Stimulated activated CD4-positive, alpha-beta T cell treated with anti-CD3 and anti-CD28 coated beads, Interleukin-1b, Interleukin-23, amount 100 ng/mL, for 48 hours (primary cell): ENCODE measurements around the gene CYP4A11.
"Not testable (repeated sequence)": the region's sequence is repeated elsewhere in the genome, so short reads cannot be mapped to it uniquely, and the experiment has no call there.

ENCODE experiments used
- DNase-seq: peaks from one replicate; pipeline ENCODE4 v3.0.0-alpha.2; 2020

CYP4A11 gene

GRCh38 chr1:46941135-46941694 lies at the start of gene CYP4A11:
TSS of gene CYP4A11 (minus strand) at chr1:46941476. CDS start at chr1:46941433, 43 bp downstream.
- no peak for DNase-seq

GRCh38 chr1:46990541-46990940 lies 49.3 kb upstream of the CYP4A11 start:
- DNase-seq = not testable (repeated sequence)

DNA sequence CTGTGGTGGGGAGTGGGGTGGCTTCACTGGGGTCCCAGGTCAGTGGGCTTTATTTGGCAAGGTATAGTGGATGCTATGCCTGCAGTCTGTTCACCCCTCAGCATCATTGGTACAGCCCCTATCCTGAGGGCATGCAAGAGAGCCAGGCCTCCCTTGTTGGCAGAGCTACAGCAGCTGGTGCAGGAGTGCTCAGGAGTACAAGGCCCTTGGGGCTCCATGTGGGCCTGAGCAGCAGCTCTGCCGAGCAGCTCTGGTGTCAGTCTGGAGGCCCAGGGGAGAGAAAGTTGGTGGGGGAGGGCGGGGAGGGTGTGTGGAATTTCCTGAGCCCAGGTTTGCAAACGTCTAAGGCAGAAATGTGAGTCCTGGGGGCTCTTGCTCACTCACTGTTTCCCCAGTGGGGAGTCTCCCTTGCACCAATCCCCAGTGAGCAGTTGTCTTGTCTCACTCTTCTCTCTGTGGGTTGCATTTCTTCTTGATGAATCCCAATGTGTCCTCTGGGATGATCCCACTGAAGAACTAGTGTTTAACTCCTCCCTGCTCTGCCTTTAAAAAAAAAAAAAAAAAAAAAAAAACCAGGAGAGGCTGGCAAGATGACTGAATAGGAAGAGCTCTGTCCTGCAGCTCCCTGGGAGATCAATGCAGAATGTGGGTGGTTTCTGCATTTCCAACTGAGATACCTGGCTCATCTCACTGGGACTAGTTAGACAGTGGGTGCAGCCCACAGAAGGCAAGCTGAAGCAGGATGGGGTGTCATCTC lies 42.7 kb upstream of the CYP4A11 start:
- no peak for DNase-seq

DNA sequence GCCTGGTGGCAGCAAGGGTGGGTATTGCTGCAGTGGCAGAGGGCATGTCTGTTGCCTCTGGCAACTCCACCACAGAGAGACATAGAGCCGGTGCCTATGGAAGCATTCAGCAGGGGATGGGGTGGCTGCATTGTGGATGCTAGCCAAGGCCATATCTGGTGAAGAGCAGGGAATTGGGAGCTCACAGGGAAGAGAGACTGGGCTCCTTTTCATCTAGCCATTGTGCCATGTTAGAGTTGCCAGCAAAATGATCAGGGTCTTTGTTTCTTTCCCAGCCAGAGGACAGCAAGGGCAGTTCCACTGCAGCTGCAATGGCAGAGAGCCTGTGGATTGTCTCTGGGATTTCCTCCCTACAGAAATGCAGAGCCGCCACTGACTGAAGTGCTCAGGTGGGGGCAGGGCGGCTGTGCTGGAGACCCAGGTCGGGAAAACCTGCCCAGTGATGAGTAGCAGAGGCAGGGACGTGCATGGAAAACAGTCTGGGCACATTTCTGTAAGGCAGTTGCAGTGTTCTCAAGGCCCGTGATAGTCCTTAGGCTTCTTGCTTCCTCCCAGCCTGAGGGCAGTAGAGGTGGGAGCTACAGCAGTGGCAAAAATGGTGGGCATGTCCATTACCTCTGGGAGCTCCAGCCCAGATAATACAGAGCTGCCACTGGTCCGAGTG lies 42.0 kb upstream of the CYP4A11 start:
- DNase-seq = no peak

DNA sequence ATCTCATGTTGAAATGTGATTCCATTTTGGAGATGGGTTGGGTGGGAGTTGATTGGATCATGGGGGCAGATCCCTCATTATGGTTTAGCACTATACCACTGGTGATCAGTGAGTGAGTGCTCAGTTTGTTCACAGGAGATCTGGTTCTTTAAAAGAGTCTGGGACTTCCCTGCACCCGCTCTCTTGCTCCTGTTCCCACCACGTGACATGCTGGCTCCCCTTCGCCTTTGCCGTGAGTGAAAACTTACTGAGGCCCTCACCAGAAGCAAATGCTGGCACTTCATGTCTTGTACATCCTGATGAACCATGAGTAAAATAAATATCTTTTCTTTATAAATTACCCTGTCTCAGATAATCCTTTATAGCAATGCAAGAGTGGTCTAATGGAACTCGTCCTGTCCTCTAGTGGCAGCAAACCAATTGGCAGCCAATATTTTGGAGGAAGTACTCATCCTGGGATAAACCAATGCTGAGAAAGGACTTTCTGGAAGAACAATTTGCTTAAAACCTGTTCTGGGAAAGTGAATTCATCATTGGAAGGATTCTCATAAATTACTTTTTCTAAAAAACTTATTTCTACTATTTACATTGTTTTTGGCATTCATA lies 27.8 kb upstream of the CYP4A11 start:
- DNase-seq = no peak

DNA sequence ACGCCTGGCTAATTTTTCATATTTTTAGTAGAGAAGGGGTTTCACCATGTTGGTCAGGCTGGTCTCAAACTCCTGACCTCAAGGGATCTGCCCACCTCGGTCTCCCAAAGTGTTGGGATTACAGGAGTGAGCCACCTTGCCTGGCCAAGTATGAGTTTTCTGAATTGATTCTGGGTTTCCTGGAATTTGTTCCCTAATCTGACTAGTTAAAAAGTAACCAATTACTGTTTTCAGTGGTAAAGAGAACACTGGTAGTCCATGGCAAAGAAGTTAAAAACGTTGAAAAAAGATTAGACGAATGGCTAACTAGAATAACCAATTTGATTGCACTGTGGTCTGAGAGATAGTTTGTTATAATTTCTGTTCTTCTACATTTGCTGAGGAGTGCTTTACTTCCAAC lies 21.0 kb upstream of the CYP4A11 start:
- not testable (repeated sequence) for DNase-seq

- DNase-seq = no peak
These were observed 19.9 kb upstream of the CYP4A11 start for GRCh38 chr1:46961066-46961758.

DNA sequence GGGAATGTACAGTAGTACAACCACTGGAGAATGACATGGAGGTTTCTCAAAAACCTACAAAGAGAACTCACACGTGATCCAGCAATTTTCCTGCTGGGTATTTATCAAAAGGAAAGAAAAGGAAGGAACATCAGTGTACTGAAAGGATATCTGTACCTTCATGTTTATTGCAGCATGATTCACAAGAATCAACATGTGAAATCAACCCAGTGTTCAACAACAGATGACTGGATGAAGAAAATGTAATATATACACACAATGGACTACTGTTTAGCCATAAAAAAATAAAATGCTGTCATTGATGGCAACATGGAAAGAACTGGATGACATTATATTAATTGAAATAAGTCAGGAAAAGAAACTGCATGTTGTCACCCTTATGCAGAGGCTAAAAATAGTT lies 19.0 kb upstream of the CYP4A11 start:
- no peak for DNase-seq

DNA sequence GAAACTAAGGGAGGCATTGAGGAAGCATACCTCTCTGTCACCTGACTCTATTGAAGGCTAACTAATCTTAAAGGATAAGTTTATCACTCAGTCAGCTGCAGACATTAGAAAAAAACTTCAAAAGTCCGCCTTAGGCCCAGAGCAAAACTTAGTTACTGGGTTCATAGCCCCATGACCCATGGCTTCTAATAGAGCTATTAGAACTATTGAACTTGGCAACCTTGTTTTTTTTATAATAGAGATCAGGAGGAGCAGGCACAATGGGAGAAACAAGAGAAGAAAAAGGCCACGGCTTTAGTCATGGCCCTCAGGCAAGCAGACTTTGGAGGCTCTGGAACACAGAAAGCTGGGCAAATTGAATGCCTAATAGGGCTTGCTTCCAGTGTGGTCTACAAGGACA lies 13.8 kb upstream of the CYP4A11 start:
- not testable (repeated sequence) for DNase-seq

- DNase-seq = not testable (repeated sequence)
These were observed 12.6 kb upstream of the CYP4A11 start for GRCh38 chr1:46953847-46954246.

DNA sequence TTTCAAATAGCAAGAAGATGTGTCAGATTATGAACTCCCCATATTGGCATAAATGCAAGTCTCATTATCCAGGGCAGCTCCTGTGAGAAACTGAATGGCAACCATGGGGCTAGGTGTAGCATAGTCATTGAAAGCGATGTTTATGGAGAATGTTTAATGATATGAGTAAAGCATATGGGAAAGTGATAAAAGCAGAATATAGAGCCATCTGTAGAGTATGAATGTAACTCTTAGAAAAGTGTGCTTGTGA lies 8.1 kb upstream of the CYP4A11 start:
- not testable (repeated sequence) for DNase-seq

DNA sequence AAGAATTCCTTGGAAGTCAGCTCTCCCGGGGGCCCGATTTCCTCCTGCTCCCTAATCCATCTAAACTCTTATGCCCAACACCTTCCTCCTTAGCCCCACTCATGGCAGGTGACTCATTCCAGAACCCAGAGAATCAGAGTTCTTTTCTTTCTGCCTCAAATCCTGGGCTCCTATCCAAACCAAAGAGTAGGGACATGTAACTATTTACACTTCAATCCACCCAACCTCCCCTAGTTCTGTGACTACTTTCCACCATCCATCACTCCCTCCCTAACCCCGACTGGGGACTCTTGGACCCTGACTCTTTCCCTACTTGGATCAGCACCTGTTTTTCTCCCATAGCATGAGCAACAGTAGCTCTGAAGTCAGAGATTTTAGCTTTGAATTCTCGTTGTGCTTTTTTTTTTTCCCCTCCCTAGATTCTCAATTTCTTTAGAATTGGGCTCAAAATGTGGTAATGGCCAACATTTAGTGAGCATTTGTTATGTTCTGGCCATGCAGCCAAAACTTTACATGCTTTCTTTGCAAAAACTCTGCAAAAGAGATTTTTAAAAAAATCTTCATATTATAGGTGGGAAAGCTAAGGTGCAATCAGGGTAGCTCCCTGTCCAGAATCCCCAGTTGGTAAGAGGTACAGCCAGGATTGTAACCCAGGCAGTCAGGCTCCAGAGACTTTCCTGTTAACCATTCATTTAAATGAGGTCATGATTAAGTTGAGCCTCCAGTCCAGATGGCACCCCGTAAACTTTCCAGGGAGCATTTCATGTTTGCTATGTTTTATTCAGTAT lies 7.5 kb upstream of the CYP4A11 start:
- no peak for DNase-seq

DNA sequence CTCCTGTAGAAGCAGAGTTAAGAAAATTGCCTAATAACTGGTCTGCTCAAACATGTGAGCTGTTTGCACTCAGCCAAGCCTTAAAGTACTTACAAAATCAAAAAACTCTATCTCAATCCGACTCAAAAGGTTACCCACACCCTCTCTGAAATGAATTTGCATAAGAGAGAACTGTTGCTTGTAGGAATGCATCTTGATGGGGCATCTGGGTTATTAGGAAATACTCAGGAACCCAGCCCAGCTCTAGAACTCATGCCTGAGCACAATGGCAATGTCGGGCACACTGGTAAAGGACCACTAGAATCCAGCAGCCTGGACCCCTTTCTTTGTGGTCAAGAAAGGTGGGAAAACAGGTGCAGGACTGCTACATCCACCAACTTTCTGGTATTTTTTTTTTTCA lies 6.4 kb upstream of the CYP4A11 start:
- not testable (repeated sequence) for DNase-seq

GRCh38 chr1:46942086-46942485 lies 810 bp upstream of the CYP4A11 start:
- DNase-seq = no peak

DNA sequence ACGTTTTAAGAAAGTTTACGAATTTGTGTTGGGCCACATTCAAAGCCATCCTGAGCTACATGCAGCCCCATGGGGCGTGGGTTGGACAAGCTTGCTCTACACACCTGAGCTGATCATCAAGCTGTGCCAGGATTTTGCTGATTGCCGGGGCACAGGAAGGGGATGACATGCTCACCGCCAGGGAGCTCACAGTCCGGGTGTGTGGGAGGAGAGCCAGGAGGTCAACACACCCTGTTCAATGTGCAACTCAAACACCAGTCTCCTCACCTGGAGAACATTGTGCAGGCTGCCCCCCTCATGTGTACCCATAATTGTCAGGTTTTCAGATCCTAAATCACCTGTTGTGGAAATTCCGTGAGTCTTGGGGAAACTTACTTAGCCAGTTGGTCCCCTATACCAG lies 969 bp downstream of the CYP4A11 start:
- no peak for DNase-seq

DNA sequence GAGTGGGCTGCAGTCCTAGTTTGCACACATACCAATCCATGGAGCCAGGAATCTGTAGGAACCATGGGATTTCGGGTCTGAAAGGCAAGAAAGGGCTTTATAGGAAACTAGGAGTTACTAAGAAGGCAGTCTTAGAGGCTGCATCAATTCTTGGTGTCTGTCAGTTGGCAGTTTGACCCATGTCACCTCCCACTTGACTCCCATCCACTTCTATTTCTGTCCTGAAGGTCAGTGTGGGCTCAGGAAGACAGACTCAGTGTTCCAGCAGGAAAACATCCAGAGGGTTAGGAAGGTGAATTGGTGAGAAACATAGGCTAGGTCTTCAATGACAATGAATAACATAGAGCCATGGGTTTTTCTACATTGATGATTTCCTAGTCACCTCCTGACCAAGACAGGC lies 4.0 kb downstream of the CYP4A11 start:
- no peak for DNase-seq

DNA sequence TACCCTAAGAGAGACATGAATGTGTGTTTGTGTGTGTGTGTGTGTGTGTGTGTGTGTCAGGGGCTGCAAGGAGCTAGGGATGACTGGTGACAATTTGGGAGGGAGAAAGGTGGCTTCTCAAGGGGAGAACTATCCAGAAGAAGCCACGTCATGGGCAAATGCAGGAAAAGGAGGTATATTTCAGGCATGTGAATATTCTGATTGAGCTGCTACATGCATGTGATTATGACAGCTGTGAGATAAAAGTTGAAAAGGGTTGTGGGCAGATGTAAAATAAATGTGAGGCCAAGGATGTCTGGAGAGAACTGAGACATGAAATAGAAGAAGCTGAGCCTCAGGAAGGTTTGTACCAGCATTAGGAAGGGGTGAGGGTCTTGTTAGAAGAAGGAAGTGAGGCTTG lies 4.5 kb downstream of the CYP4A11 start:
- no peak for DNase-seq

GRCh38 chr1:46934852-46935251 lies 6.4 kb downstream of the CYP4A11 start:
- not testable (repeated sequence) for DNase-seq

DNA sequence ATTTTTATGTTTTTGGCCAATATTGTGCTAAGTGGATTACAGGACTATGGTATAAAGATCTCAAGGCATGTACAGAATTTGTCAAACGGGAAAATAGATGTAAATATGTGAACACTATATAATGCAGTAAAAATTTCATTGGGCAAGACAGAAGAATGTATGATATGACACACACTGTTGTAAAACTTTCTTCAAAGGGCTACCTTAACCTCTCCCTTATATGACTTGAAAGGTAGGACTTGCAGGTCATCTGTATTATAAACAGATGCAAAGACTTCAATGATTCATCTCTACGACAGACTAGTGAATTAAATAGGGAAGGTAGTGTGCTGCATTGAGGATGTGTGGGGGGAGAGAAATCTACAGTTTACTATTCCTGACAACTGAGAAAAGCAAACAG lies 9.3 kb downstream of the CYP4A11 start:
- not testable (repeated sequence) for DNase-seq

GRCh38 chr1:46931151-46931550 lies 10.1 kb downstream of the CYP4A11 start:
- no peak for DNase-seq

GRCh38 chr1:46927249-46927835 lies 13.9 kb downstream of the CYP4A11 start:
- no peak for DNase-seq

- DNase-seq = no peak
These were observed 30.5 kb downstream of the CYP4A11 start for GRCh38 chr1:46910790-46911189.
